ENCODE results near the gene CSNK2A2. TPM values are rescaled to one million over a fixed set of nuclear protein-coding genes. Genes with fewer than 3 reads are reported as not detected.

CSNK2A2 gene
- total RNA-seq, 1 experiment from 2014 or later, result 15.6 TPM

DNA sequence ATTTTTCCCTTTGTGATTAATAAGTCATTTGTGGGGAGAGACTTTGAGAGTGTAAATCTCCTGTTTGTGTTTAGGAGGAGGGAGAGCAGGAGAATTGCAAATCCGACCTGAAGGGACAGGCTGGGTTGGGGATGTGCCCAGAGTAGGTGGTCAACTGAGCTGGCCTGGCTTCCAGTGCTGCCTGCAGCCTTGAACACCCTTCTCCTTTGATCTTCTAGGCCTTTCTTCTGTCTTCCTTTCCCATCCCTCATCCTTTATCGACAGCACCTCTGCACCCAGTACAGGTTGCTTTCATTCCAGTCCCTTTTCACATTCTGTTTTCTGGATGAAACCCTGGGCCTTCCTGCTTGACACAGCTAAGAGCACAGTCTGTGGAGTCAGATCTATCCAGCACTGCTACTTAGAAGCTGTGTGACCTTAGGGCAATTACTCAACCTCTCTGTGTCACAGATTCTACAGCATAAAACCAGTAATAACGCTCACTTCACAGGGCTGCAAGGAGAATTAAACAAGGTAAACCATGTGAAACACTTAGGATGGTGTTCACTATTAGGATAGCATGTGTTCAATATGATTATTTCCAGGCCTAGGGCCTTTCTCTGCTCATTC, 1.0 kb upstream of the CSNK2A2 start:
- DNase-seq (ENCODE audit: low read depth), result no peak

DNA sequence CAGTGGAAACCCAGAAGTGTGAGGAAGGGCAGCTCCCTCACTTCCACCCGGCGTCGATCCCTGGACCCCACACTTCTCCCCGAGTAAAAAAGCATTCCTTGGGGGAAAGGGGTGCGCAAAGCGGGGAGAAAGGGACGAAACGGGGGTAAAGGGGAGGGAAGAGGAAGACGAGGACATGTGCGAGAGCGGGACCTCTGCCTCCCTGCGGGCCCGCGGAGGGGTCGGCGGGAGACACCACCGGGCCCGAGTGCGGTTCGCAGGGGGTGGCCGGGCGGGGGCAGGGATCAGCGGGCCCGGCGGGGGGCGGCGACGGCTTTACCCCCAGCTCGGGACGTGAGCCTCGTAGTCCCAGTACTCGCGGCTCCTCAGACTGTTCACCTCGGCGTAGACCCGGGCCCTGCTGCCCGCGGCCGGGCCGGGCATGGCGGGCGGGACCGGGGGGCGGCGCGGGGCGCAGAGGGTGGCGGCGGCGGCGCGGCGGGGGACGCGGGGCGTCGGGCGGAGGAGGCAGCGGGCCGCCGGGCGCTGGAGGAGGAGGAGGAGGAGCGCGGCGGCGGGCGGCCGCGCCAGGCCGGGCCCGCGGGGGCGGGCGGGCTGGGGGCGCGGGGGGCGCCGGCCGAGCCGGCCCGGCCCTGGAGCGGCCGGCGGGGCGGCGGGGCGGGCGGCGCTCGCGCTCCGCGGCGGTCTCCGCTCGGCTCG, 443 bp downstream of the CSNK2A2 start:
- DNase-seq (ENCODE audit: low read depth), result no peak

DNA sequence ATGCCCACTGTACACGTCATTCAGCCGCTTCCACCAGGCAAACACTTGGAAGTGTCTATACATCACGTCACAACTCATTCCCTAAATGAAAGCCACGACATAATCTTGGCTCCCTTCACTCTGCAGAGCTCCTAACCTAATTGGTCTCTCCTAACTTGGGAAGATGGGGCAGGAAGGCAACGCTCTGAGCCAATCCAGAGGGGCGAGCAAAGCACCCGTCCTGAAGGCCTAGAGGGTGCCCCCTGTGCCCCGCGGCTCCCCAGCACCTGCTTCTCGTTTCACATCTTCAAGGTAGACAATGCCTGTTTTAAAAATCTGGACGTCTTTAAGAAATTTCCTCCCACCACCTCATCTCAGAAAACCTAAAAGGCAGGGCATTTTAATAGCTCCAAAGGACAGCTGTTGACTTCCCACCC, 1.0 kb downstream of the CSNK2A2 start:
- peak; percentile 21 for DNase-seq (ENCODE audit: low read depth)

DNA sequence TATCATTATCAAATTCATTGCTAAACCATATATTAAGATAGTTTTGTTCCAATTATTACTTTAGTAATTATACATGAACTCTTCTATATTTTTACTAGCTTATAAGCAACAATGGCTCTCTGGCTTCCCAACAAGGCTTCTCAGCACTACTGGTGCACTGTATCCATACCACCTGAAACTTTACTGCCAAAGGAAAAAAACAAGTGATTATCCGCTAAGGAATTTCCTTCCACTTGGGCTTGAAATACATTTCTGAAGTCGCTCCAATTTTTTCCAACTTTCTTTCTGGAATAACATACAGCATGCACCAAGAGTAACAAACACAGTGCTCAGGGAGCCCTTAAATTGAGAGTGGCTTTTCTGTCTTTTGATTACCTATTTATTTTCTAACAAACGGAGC, 2.1 kb downstream of the CSNK2A2 start:
- no peak for DNase-seq (ENCODE audit: low read depth)

DNA sequence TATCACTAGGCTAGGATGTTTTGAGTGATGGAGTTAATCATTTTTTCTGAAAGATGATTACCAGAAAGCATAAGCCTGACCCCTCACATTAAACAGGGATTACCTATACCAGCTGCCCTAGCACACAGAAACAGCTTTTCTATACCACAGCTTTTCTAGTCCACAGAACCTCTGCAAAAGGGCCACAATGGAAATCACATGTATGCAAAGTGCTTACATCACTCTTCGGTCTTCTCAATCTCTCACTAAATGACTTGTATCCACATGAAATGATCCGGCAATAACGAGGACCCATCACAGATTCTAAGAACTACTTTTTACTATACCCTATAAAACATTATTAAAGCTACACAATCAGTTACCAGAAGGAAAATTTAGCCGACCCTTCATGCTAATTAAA, 2.6 kb downstream of the CSNK2A2 start:
- DNase-seq (ENCODE audit: low read depth), result no peak

DNA sequence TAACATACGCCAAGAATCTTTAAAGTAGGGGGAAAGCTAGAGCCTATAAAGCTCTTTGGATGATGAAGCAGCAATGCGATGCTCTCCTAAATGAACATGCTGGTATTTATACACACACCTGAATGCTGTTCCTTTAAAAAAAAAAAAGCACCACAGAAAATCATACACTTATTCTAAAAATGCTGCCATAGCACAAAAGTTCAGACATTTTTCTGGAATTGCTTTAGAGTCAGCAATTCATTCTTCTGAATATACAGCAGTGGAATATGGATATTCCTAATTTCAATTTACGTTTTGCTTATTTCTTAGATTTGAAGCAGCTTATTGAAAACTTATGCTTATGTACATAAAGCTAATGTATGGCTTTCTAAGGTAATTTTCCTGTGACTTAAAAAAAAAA, 3.1 kb downstream of the CSNK2A2 start:
- no peak for DNase-seq (ENCODE audit: low read depth)

DNA sequence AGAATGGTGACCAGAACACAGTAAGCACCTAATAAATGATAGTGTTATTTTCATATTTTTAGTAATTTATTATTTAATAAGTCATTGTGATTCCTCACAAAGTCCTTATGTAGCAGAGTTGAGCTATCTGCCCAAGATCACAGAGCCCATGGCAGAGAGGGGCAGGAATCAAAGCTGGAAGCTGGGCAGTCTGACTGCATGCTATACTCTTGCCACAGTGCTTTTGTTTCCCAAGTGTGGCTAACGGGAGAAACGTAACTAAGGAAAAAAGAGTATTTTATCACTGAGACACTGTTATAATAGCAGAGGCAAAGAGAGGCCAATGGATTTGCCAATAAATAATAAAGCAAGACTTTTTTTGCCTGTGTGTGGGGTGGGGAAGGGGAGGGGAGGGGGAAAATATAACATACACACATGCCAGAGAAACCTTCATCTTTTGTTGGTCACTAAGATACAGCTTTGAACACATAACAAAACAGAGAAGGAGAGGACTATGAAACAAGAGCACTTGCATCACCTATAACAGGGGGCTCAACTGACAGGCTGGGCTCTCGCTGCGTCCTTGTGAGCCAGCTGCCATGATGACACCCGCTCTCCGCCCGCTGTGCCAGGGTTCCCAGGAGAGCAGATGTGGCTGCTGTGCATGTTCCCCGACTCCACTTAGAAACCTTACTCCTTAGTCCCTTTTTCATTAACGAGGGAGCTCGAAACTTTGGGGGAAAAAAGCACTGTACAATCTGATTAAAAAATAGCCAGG, 10.1 kb downstream of the CSNK2A2 start:
- DNase-seq (ENCODE audit: low read depth), result no peak

DNA sequence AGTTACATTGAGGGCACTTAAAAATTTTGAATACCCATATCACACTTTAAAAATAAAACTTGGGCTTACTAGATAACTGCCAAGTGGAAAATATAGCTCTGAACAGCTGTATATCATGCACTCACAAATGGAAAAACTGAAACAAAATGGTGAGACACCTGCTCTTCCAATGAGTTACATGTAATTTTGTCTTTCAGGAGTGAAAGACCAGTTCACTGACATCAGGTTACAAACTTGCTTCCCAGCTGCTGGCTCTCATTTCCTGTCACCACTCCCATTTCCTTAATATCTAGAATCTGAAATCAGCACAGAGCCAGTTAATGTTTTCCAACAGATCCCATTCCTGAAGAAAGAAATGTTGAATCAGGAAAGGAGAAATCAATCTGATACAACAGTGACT, 10.8 kb downstream of the CSNK2A2 start:
- no peak for DNase-seq (ENCODE audit: low read depth)

DNA sequence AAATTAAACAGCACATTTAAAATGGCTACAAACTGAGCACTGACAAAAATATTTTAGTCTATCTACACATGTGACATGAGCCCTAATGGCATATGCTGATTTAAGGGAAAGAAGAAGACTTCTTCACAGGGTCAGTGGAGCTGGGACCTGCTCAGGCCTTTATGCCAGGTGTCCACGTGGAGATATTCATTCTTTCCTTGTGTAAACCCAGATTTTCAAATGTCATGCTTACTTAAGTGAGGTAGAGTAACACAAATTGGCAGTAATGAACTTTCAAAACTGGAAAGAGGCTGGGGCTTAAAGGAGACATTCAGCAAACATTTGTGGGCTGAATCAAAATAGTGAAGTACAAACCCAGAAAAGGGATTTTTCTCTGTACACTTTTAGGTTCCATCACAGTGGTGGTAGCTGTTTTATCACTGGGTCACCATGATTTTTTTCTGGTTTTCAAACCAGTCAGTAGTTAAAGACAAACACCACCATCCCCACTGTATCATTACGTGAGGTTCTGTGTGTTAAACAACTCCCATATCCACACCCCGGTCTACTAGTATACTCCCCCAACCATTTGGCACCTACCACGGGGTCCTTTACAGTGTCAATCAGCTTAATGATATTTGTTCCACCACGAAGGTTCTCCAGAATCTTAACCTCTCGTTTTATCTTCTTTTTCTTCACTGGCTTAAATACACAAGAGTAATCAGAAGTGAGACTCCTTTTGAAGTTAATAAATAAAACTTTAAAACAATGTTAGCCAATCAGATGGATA, 11.5 kb downstream of the CSNK2A2 start:
- no peak for DNase-seq (ENCODE audit: low read depth)

DNA sequence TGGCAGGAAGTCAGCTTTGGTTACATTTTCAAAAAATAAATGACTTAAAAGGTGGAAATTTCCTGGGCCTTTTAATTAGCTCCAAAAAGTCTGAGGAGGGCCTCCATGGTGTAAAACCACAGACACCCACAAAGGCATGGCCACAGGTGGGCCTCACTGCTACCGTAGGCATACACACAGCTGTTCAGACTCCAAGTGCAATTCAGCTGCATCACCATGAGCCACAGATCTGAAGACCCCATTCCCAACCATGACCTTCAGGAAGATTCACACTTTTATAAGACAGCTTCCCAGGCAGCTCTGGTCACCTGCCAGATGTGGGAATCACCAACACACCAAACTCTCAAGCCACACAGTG, 20.6 kb downstream of the CSNK2A2 start:
- DNase-seq (ENCODE audit: low read depth), result no peak

DNA sequence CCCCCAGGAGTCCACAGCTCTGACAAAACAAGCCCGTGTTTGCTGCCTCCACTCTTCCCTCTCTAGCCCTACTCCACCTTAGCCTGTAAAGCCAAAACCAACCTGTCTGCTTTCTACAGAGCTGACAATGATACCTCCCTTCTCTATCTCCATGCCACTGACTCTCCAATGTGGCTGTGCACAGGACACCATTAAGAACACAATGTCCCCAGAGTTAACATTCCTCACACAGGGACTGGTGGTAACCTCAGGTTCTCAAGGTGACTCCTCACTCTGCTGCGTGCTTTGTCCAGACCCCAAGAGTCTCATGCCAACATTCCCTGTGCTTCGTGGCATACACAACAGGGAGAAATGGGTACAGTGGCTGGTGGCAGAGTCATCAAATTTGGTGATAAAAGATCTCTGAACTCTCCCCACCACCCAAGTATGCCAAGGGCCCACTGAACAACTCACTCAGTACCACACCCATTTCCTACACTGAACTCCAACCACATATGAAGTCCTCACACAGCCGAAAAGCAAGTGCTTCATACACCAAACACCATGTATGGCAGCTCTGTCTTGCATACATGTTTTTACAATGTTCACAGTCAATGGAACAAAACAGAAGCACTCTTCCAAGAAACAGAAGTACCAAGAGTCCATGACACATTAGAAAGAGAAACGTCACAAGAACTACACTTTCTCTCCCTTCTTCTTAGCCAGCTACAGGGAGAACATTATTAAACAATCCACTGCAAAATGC, 21.1 kb downstream of the CSNK2A2 start:
- no peak for DNase-seq (ENCODE audit: low read depth)

DNA sequence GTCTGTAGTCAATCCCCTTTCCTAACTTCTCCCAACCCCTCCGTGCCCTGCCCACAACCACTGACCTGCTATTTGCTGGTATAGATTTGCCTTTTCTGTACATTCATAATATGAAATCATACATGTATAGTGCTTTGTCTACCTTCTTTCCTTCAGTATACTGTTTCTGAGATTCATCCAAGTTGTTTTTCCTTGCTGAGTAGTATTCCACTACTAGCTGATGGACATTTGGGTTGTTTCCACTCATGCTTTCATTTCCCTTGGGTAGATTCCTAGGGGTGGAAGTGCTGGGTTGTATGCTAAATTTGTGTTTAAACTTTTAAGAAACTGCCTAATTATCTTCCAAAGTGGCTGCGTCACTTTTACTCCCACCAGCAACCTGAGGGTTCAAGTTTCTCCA, 27.7 kb downstream of the CSNK2A2 start:
- DNase-seq (ENCODE audit: low read depth), result no peak

DNA sequence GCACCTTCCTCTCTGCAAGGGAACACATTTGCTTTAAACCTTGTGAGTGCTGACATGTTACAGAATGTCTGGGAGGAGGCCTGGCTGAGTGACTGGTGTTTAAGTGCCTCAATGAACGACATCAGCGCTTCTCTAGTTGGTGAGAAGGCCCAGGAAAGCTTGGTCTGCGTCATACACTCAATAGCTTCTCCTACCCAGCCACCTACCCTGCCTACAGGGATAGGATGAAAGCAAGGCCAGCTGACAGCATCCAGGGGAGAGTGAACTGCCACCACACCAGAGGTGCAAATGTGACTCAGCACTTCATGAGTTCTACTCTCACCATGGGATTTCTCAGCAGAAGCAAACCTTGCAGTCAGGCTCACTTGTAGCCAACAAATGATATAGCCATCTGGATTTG, 37.1 kb downstream of the CSNK2A2 start:
- DNase-seq (ENCODE audit: low read depth), result no peak

DNA sequence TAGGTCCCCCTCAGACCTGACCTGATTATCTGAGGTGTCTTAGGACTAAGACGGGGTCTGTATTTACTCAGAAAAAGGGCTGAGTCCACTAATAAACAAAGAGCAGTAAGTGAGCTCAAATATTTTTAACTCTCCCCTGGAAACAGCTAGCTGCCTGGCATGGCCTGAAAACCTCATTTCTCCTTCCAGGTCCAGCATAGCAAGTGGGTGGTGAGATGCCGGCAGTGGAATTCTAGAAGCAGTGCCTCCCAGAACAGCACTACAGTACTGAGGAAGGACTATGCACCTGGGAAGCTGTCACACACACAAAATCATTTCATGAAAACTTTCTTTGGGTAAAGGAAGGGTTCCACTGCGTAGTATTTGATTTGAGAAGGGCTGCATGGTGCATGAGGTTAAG, 39.2 kb downstream of the CSNK2A2 start:
- no peak for DNase-seq (ENCODE audit: low read depth)

DNA sequence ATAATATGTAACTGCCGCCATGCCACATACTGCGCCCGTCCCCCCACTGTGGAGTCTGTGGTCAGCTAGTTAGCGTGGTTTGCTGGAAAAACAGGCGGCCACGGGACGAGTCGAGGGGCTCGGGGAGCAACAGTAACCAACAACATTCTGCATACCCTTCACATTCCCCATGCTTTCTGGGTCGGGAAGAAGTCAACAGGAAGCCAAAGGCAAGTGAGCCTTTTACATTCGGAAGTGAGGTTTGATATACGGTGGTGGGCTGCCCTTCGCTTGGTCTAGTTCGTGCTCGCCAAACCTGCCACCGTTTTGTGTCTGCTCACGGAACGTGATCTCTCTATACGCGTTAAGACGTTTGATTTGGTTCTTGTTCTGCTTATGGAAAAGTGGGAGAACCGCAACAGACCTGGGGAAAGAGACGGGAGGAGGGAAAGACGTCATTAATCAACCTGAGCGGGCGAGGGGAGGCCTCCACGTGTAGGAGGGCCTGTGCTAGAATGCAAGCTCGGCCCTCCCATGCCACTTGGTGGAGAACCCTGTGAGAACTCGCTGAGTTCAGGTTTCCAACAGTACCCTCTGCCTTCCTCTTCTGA, 39.9 kb downstream of the CSNK2A2 start:
- DNase-seq (ENCODE audit: low read depth), result no peak

DNA sequence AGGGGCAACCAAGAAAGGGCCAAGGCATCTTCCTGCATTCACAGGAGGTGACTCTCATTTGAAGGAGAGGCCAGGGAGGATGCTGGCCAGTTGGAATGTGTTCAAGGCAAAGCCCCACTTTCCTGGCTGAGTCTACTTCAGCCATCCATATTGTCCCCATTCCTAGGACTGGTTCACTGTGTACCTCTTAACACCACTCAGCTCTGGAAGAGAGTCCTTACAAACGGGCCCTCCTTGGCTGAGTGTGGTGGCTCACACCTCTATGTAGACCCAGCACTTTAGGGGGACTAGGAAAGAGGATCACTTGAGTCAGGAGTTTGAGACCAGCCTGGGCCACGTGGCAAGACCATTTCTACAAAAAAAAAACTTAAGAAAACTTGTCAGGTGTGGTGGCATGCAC, 40.7 kb downstream of the CSNK2A2 start:
- no peak for DNase-seq (ENCODE audit: low read depth)

DNA sequence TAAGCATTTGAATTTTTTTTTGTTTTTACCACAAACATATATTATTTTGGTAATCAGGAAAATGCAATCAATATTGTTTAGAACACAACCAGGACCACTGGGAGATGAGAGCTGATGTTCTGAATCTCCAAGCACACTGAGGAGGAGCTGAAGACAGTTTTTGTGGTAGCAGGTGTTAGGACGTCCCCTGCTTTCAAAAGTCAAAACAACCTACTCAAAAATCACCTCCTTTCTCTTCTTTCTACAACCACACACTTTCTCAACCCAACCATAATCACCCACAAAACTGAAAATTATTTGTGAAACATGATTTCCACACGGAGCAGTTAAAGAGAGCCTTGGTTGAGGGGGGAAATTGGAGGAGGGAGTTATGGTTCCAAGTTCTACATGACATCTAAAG, 42.1 kb downstream of the CSNK2A2 start:
- no peak for DNase-seq (ENCODE audit: low read depth)

DNA sequence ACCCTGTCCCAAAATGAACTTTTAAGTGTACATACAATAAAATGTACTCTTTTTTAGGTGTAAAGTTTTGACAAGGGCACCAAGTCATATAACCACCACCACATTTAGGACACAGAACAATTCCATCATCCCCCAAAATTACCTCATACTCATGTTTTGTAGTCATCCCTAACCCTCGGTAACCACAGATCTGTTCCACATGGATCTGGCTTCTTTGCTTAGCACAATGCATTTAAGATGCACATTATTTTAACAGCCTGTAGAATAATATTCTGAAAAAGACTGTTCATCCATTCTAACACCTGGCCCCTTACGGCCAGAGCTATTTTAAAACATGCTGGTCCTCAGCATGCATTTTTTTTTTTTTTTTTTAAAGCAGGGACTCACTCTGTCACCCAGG, 43.6 kb downstream of the CSNK2A2 start:
- no peak for DNase-seq (ENCODE audit: low read depth)

DNA sequence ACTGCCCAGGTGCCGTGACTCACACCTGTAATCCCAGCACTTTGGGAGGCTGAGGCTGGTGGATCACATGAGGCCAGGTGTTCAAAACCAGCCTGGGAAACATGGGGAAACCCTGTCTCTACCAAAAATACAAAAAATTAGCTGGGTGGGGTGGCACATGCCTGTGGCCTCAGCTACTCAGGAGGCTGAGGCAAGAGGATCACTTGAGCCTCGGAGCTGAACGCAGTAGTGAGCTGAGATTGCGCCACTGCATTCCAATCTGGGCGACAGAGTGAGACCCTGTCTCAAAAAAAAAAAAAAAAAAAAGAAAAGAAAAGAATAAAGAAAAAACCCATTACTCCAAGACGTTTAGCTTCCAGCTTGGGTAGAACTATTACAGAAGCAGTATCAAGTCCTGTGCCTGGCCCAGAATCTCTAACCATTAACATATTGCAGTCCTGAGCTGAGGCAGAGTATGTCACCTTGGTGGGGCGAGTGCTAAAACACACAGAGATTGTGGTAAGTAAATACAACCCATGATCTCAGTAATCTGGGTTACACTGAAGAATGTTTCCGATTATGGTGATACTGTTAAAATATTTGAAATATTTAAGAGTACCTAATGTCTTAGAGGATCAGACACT, 45.5 kb downstream of the CSNK2A2 start:
- no peak for DNase-seq (ENCODE audit: low read depth)

DNA sequence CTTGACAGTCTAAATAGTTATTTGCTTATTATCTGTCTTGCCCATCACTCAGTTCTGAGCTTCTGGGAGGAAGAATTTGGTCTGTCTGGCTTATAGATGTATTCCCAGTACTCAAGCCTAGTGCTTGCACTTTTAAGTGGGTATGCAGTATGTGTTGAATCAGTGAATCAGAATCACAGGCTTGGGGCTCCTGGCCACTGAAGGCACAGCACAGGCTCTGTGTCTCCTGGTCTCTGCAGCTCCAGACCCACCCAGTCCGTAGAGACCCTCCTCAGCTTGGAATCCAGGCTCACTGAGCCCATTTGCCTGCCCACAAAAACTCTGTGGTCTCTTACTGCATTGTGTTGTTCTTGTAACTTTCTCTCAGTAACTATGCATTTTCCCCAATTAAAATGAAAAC, 49.4 kb downstream of the CSNK2A2 start:
- DNase-seq (ENCODE audit: low read depth), result no peak

DNA sequence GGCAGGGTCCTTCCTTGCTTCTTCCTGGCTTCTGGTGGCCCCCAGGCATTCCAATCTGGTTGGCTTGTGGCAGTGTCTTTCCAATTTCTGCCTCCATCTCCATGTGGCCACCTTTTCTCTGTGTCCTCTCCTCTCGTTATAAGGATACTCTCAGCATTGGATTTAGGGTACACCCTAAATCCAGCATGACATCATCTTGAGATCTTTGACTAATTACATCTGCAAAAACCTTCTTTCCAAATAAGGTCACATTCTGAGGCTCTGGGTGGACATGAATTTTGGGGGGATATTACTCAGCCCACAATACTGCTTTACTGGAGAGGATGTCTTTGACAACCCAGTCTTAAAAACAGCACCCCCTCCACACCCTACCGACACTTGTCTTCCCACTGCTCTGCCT, 49.8 kb downstream of the CSNK2A2 start:
- no peak for DNase-seq (ENCODE audit: low read depth)

All from RPMI7951 (cell line).